ENCODE results near the gene IREB2. TPM values are rescaled to one million over a fixed set of nuclear protein-coding genes. Genes with fewer than 3 reads are reported as not detected.
A peak's percentile ranks its signal among the peaks of the same experiment; 100 is the strongest.
"Not testable (repeated sequence)": the region's sequence is repeated elsewhere in the genome, so short reads cannot be mapped to it uniquely, and the experiment has no call there.

The IREB2 gene
- total RNA-seq, 1 donor from 2014 or later, result 28.8 TPM

DNA sequence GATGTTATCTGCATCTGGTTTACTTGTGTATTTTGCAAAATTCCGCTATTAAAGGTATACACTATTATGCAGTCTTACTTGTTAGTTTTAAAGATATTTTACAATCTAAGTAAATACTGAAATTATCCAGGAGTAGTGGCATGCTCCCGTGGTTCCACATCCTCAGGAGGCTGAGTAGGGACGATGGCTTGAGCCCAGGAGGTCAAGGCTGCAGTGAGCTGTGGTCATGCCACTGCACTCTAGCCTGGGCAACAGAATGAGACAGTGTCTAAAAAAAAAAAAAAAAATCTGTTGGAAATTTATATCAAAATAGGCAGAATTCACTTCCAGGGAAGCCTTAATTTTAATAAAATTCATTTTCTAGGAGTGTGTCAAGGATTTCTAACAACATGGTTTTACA is 41.6 kb downstream of the IREB2 start:
- no peak for DNase-seq (ENCODE audit: low read depth in 2 of 2)

DNA sequence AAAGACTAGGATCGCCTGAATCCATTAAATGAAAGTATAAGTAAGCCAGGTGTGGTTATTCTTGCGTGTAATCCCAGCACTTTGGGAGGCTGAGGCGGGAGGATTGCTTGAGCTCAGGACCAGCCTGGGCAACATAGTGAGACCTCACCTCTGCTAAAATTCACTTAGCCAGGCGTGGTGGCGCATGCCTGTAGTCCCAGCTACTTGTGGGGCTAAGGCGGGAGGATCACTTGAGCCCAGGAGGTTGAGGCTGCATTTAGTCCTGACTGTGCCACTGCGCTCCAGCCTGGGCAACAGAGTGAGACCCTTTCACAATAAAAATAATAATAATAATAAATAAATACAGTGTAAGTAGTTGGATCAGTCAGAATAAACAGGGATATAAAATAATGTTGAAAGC is 43.9 kb downstream of the IREB2 start:
- DNase-seq (ENCODE audit: low read depth in 2 of 2), result no peak

DNA sequence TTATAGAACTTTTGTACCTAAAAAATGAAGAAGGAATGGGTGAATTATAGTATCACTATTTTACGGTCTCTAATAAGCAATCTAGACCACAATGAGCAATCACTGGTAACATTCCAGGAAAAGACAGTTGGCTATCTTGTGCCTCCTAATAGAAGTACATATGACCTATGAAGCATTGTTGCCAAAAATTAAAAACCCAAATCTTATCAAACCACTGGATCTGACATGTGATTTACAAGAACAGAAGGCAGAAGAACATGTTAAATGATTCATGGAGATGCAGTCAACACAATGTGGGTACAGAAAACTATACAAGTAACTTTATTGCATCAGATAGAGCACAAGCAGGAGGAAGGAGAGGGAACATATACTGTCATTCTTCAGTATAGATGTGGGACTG is 54.9 kb downstream of the IREB2 start:
- no peak for DNase-seq (ENCODE audit: low read depth in 2 of 2)

- no peak for DNase-seq (ENCODE audit: low read depth in 2 of 2)
Measured at GRCh38 chr15:78501857-78502256, 63.8 kb downstream of the IREB2 start.

GRCh38 chr15:78502641-78503040 is 64.6 kb downstream of the IREB2 start:
- DNase-seq (ENCODE audit: low read depth in 2 of 2), result no peak

GRCh38 chr15:78506971-78507830 is 69.2 kb downstream of the IREB2 start, which contains the start of gene HYKK:
Gene HYKK (plus strand): TSS chr15:78507577. CDS start chr15:78513089, 5,512 bp downstream.
- peak; percentile 96 for DNase-seq (ENCODE audit: low read depth in 2 of 2)

DNA sequence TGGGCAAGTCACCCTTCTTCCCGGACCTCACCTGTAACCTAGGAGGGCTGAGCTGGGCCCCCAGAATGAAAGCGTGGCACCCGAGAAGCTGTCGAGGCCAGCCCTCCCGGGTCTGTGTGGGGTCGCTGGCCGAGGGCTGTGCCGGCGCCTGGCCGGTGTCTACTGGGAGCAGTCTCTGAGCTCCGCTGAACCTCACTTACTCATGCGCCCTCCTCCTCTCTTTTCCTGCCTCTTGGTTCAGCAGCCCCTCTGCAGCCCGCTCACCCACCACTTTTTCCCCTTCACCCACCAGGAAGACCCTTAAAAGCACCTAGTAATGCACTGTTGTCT is 69.8 kb downstream of the IREB2 start:
- no peak for DNase-seq (ENCODE audit: low read depth in 2 of 2)

- DNase-seq (ENCODE audit: low read depth in 2 of 2), result peak in 1 of 2 donors; percentile 2
Measured at GRCh38 chr15:78508272-78508671, 70.3 kb downstream of the IREB2 start.

DNA sequence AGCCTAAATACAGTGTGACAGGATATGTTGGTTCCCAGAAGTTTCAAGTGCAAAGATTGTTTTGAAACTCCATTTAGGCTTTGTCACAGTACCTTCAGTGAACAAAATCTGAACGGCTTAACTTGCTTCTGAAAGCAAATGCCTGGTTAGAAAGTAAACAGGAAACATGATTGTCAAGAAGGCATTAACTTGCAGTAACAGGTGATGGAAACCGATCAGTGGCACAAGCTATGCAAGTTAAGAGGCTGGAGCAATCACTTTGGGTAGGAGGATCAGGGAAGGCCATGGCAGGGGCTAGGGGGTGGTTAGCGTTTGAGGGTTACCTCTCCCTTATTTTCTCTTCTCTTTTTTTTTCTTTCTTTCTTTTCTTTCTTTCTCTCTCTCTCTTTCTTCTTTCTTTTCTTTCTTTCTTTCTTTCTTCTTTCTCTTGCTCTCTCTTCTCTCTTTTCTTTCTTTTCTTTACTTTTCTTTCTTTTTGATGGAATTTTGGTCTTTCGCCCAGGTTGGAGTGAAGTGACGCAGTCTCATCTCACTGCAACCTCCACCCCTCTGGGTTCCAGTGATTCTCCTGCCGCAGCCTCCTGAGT is 71.8 kb downstream of the IREB2 start:
- no peak for DNase-seq (ENCODE audit: low read depth in 2 of 2)

DNA sequence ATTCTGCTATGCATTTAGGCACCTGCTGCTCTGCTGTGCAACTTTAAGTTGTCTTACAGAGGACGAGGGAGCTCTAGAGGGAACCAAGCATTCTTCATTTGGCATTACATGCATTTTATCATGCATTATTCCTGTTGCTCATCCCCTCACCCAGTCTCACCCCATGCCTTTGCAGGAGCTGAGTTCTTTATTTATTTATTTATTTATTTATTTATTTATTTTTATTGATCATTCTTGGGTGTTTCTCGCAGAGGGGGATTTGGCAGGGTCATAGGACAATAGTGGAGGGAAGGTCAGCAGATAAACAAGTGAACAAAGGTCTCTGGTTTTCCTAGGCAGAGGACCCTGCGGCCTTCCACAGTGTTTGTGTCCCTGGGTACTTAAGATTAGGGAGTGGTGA is 82.0 kb downstream of the IREB2 start:
- DNase-seq (ENCODE audit: low read depth in 2 of 2), result not testable (repeated sequence)

DNA sequence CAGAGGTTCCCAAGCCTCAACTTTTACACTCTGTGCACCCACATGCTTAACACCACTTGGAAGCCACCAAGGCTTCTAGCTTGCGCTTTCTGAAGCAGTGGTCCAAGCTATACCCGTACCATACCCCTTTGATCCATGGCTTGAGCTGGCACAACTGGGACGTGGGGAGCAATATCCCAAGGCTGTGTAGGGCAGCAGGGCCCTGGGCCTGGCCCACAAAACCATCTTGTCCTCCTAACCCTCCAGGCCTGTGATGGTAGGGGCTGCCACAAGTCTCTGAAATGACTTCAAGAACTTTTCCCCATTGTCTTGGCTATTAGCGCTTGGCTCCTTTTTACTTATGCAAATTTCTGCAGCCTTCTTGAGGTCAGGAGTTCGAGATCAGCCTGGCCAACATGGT is 86.2 kb downstream of the IREB2 start:
- DNase-seq (ENCODE audit: low read depth in 2 of 2), result no peak

DNA sequence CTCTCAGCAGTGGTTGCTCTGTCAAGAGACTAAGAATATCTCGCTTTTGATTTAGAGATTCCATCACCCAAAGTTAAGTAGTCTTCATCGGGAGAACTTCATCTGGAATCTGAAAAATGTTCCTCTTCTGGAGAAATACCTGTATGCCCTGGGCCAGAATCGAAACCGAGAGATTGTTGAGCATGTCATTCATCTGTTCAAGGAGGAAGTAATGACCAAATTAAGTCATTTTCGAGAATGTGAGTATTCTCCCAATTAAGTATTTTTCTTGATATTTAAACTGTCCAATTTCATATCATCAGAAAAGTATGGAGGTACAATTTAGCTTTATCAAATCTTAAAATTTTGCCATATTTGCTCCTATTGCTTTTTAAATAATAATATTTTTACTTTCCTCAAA is 89.3 kb downstream of the IREB2 start:
- no peak for DNase-seq (ENCODE audit: low read depth in 2 of 2)

- no peak for DNase-seq (ENCODE audit: low read depth in 2 of 2)
Measured at GRCh38 chr15:78533331-78533730, 95.3 kb downstream of the IREB2 start.

GRCh38 chr15:78536134-78536533 is 98.1 kb downstream of the IREB2 start:
- no peak for DNase-seq (ENCODE audit: low read depth in 2 of 2)

DNA sequence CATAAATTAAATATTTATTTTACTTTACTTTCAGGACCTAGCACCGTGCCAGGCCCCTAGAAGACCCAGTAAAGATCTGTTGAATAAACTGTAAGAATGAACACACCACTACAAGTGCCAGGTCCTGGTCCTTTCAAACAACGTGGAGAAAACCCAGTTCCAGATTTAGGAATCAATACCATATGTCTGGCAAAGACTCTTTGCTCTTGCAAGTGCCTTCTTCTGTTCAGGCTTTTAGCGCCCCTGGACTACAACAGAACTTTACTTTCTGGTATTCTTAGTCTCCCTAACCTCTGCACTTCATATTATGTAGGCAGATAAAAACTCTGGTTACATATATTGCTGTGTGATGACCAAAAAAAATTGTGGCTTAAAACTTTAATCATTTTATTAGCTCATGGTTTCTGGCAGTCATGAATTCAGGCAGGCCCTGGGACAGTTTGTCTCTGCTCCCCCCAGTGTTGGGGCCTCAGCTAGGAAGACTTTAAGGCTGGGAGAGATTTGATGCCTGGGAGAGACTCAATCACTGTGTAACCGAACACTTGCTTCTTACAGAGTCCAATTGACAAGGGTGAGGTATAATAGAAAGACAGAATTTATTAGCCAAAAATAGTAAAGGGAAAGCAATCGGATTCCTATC is 99.4 kb downstream of the IREB2 start:
- no peak for DNase-seq (ENCODE audit: low read depth in 2 of 2)

DNA sequence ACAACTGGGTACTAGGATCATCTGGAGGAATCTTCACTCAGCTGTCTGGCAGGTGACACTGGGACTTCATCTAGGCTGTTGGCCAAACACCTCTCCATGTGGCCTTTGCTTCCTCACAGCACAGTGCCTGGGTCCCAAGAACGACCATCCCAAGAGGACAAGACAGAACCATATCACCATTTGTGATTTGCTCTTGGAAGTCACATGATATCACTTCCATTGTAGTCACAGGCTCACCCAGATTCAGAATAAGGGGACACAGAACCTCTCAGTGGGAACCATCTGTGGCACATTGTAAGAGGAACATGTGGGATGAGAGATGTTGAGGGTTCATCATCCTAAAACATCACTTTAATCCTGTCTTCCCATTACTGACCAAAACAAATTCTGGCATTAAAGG is 100.3 kb downstream of the IREB2 start:
- no peak for DNase-seq (ENCODE audit: low read depth in 2 of 2)

GRCh38 chr15:78539464-78540140 is 101.6 kb downstream of the IREB2 start:
- not testable (repeated sequence) for DNase-seq (ENCODE audit: low read depth in 2 of 2)

- DNase-seq (ENCODE audit: low read depth in 2 of 2), result peak; percentile 92 to 94
Measured at GRCh38 chr15:78540141-78540870, 102.3 kb downstream of the IREB2 start, which contains the start of gene PSMA4. Gene PSMA4 (plus strand): TSS chr15:78540444. CDS start chr15:78541928, 1,484 bp downstream.

- peak in 1 of 2 donors; percentile 16 for DNase-seq (ENCODE audit: low read depth in 2 of 2)
Measured at GRCh38 chr15:78540871-78541743, 103.1 kb downstream of the IREB2 start.

- no peak for DNase-seq (ENCODE audit: low read depth in 2 of 2)
Measured at GRCh38 chr15:78541744-78542034, 103.7 kb downstream of the IREB2 start.

Measured in lung microvascular endothelial cell (primary cell).